Measurements from ENCODE around the gene TNP1.
A peak's percentile ranks its signal among the peaks of the same experiment; 100 is the strongest.

Gene TNP1

DNA sequence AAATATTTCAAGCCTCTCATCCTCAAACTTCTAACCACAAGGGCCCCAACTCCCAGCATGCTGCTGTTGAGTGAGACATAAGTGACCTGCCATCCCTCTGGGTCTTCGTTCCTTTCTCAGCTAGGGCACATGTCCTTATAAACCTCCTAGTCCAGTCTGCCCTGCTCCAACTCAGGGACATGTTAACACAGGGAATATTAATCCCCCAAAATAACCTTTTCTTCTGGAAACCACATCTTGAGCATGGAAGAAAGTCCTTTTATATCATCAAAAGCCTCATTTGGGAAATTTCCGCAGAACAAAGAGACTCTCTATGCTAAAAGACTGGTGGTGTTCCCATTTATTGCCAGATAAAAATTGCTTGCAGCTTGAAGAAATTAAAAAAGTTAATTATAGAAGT is 14.4 kb downstream of the TNP1 start:
- Histone ChIP-seq H3K27me3 (ENCODE audit: insufficient read depth, poor library complexity, severe bottlenecking) (no peaks in the 10 kb centered on the region), H3K27ac (replicated peaks) (no peak overlapping the region), H3K4me3 (replicated peaks; ENCODE audit: insufficient read depth, low read length) (no peak overlapping the region)
- no peak for DNase-seq (ENCODE audit: low read depth in 1 of 2, low spot score in 1 of 2)
- TF ChIP-seq SPI1 (IDR thresholded peaks at IDR 0.05; ENCODE audit: borderline replicate concordance, low read depth) = no peak

DNA sequence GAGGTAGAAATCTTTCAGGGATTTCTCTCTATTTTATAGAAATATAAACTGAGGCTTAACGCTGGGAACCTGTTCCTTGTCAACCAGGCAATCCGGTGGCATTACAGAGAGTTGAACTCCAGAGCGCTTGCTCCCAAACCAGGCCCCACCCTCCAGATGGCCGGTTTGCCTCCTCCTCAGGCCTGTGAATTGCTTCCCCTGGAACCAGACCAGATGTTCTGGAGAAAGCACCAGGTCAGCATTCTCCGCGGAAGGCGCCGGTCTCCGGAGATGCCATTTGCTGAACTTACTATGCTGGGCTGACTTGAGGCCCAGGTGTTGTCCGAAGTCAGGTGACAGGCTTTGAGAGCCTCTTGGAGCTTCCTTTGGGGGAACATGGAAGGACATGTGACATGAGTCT is 17.2 kb downstream of the TNP1 start:
- TF ChIP-seq, protein P1, sequence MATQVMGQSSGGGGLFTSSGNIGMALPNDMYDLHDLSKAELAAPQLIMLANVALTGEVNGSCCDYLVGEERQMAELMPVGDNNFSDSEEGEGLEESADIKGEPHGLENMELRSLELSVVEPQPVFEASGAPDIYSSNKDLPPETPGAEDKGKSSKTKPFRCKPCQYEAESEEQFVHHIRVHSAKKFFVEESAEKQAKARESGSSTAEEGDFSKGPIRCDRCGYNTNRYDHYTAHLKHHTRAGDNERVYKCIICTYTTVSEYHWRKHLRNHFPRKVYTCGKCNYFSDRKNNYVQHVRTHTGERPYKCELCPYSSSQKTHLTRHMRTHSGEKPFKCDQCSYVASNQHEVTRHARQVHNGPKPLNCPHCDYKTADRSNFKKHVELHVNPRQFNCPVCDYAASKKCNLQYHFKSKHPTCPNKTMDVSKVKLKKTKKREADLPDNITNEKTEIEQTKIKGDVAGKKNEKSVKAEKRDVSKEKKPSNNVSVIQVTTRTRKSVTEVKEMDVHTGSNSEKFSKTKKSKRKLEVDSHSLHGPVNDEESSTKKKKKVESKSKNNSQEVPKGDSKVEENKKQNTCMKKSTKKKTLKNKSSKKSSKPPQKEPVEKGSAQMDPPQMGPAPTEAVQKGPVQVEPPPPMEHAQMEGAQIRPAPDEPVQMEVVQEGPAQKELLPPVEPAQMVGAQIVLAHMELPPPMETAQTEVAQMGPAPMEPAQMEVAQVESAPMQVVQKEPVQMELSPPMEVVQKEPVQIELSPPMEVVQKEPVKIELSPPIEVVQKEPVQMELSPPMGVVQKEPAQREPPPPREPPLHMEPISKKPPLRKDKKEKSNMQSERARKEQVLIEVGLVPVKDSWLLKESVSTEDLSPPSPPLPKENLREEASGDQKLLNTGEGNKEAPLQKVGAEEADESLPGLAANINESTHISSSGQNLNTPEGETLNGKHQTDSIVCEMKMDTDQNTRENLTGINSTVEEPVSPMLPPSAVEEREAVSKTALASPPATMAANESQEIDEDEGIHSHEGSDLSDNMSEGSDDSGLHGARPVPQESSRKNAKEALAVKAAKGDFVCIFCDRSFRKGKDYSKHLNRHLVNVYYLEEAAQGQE (IDR thresholded peaks at IDR 0.05; ENCODE audit: insufficient replicate concordance, low read depth) = no peak
- no peak for TF ChIP-seq SPI1 (IDR thresholded peaks at IDR 0.05; ENCODE audit: borderline replicate concordance, low read depth)
- TF ChIP-seq POLR2AphosphoS5 (IDR thresholded peaks at IDR 0.05; ENCODE audit: low read depth) = no peak
- TF ChIP-seq, protein P2, sequence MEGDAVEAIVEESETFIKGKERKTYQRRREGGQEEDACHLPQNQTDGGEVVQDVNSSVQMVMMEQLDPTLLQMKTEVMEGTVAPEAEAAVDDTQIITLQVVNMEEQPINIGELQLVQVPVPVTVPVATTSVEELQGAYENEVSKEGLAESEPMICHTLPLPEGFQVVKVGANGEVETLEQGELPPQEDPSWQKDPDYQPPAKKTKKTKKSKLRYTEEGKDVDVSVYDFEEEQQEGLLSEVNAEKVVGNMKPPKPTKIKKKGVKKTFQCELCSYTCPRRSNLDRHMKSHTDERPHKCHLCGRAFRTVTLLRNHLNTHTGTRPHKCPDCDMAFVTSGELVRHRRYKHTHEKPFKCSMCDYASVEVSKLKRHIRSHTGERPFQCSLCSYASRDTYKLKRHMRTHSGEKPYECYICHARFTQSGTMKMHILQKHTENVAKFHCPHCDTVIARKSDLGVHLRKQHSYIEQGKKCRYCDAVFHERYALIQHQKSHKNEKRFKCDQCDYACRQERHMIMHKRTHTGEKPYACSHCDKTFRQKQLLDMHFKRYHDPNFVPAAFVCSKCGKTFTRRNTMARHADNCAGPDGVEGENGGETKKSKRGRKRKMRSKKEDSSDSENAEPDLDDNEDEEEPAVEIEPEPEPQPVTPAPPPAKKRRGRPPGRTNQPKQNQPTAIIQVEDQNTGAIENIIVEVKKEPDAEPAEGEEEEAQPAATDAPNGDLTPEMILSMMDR (IDR thresholded peaks at IDR 0.05; ENCODE audit: insufficient read depth, low read length) = no peak
- no peak for TF ChIP-seq GABPA (IDR thresholded peaks at IDR 0.05; ENCODE audit: low read depth)
- Histone ChIP-seq H3K27ac (replicated peaks) (no peak overlapping the region), H3K4me3 (replicated peaks; ENCODE audit: insufficient read depth, low read length) (no peak overlapping the region), H3K27me3 (ENCODE audit: insufficient read depth, poor library complexity, severe bottlenecking) (no peaks in the 10 kb centered on the region)
- no peak for DNase-seq (ENCODE audit: low read depth in 1 of 2, low spot score in 1 of 2)

DNA sequence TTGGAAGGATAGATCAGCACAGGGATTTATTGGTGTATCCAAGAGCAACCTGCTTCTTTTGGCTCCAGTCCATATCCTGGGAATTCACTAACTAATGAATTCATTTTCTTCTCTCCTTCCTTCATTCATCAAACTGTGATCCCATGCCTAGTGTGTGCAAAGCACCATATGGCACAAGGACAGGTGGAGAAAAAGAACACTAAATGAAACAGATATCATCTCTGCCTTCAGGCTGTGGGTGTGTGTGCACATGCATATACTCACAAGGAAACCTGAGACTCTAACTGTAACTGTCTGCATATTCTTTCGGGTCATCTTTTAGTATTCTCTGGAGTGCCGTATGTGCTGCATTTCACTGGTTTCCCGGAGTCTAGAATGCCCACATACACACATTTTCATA is 20.2 kb downstream of the TNP1 start:
- DNase-seq (ENCODE audit: low read depth in 1 of 2, low spot score in 1 of 2) = no peak
- no peak overlapping the region for H3K4me3 ChIP-seq (replicated peaks; ENCODE audit: insufficient read depth, low read length)
- no peak overlapping the region for H3K27ac ChIP-seq (replicated peaks)
- H3K27me3 ChIP-seq (ENCODE audit: insufficient read depth, poor library complexity, severe bottlenecking) = no peaks in the 10 kb centered on the region
- no peak for TF ChIP-seq POLR2AphosphoS5 (IDR thresholded peaks at IDR 0.05; ENCODE audit: low read depth)

DNA sequence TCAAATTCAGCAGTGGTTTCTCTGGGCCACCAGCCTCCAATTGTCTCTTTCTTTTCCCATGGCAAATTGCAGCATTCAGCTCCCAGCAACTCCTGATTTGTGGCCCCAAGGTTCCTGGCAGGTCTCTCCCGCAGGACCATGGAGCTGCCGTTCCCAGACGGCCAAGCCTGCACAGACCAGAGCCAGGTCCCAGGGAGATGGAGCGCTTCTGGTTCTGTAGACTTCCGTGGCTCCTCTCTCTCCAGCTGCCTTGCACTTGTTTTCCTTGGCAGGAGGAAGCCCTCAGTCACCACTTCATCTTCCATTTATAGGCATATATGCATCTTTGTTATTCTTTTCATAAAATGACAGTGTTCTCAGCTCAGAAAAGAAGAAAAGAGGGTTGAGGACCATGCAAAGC is 21.7 kb downstream of the TNP1 start:
- DNase-seq (ENCODE audit: low read depth in 1 of 2, low spot score in 1 of 2) = no peak
- TF ChIP-seq SPI1 (IDR thresholded peaks at IDR 0.05; ENCODE audit: borderline replicate concordance, low read depth) (no peak), GABPA (IDR thresholded peaks at IDR 0.05; ENCODE audit: low read depth) (no peak), POLR2AphosphoS5 (IDR thresholded peaks at IDR 0.05; ENCODE audit: low read depth) (no peak)
- TF ChIP-seq, protein P1 (IDR thresholded peaks at IDR 0.05; ENCODE audit: insufficient replicate concordance, low read depth) = no peak
- TF ChIP-seq, protein P2 (IDR thresholded peaks at IDR 0.05; ENCODE audit: insufficient read depth, low read length) = no peak

DNA sequence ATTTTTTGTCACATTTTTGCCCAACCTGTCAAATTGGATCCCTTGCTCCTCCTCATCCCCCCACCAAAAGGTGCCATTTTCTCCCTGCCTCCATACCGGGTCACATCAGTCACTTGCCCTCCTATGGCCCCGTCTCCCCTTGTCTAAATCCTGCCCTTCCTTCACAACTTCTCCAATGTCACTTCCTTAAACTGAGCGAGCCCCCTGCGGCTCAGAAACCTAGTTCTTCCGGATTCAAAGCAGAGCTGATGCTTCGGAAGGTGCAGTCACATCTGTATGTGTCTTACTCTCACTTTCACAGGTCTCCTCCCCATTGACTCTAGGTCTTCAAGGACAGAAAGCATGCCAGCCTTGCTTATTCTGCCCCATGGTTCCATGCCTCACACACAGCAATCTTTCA is 22.1 kb downstream of the TNP1 start:
- no peak for DNase-seq (ENCODE audit: low read depth in 1 of 2, low spot score in 1 of 2)
- H3K4me3 ChIP-seq (replicated peaks; ENCODE audit: insufficient read depth, low read length) = no peak overlapping the region
- TF ChIP-seq SPI1 (IDR thresholded peaks at IDR 0.05; ENCODE audit: borderline replicate concordance, low read depth) = peak; percentile 56; the same call in 1 of the 2 replicates
- TF ChIP-seq, protein P1 (IDR thresholded peaks at IDR 0.05; ENCODE audit: insufficient replicate concordance, low read depth) = no peak
- TF ChIP-seq GABPA (IDR thresholded peaks at IDR 0.05; ENCODE audit: low read depth) = no peak
- TF ChIP-seq POLR2AphosphoS5 (IDR thresholded peaks at IDR 0.05; ENCODE audit: low read depth) = no peak
- TF ChIP-seq, protein P2 (IDR thresholded peaks at IDR 0.05; ENCODE audit: insufficient read depth, low read length) = no peak
- no peaks in the 10 kb centered on the region for H3K27me3 ChIP-seq (ENCODE audit: insufficient read depth, poor library complexity, severe bottlenecking)
- no peak overlapping the region for H3K27ac ChIP-seq (replicated peaks)

More for the DNA sequence above, 21.7 kb downstream of the TNP1 start:
- Histone ChIP-seq H3K4me3 (replicated peaks; ENCODE audit: insufficient read depth, low read length) (no peak overlapping the region), H3K27ac (replicated peaks) (no peak overlapping the region), H3K27me3 (ENCODE audit: insufficient read depth, poor library complexity, severe bottlenecking) (no peaks in the 10 kb centered on the region)

Measured in HL-60 (cell line).